IPS-15b (cell line): ENCODE results near the gene HPGD.

Source experiments
- H3K27me3 ChIP-seq: one replicate; pipeline ENCODE4 v1.6.1; 2013; ENCODE audit warnings: low read length; ENCODE audit not compliant: control insufficient read depth, insufficient read depth
- H3K36me3 ChIP-seq: one replicate; pipeline ENCODE4 v1.6.1; 2013; ENCODE audit warnings: low read length; ENCODE audit not compliant: control insufficient read depth, insufficient read depth
- H3K4me1 ChIP-seq: one replicate; pipeline ENCODE4 v1.6.1; 2013; ENCODE audit warnings: mild to moderate bottlenecking, low read length; ENCODE audit not compliant: control insufficient read depth, insufficient read depth
- H3K4me3 ChIP-seq: one replicate; pipeline ENCODE4 v1.5.1; 2013; ENCODE audit warnings: low read depth, low read length
- H3K9ac ChIP-seq: one replicate; pipeline ENCODE4 v1.6.1; 2013; ENCODE audit warnings: low read depth, mild to moderate bottlenecking, low read length
- H3K9me3 ChIP-seq: one replicate; pipeline ENCODE4 v1.6.1; 2013; ENCODE audit warnings: mild to moderate bottlenecking, low read length; ENCODE audit not compliant: control insufficient read depth, insufficient read depth

Gene HPGD

DNA sequence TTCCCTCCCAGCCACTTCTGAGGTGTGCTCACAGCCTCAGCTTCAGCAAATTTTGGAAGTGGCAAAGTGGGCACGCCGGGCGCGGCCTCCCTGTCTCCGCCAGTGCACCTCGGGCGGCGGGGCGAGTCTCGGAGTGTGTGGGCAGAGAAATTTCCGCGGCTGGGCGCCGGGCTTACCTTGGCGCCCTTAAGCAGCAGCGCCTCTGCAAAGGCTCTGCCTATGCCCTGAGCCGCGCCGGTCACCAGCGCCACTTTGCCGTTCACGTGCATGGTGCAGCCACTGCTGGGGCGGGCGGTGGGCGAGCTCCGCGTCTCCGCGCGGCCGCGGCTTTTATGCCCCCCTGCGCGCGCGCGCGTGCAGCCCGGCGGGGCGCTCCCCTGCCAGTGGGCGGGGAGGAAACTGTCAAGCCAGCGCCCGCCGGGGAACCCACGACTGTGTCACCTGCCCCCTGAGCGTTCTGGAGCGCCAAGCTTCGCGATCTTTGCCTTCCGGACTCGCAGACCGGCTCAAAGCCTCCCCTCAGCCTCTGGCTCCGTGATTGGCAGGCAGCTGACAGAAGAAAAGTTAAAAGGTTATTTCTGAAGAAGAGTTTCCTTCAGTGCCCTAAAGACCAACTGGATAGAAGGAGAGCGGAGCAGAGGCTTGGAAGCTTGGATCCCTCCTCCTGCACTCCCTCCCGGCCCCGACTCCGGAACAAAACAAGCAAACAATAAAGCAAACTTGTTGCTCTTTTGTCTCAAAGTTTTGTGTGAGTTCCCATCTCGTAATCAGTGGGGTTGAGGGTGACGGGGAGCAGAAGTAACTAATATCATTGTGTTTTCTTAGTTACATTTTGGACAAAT is at the start of gene HPGD:
Gene HPGD, minus strand, starts transcription at position 306 of the 842 bp plus-strand sequence. Its CDS starts 37 bp downstream, at position 269.
- Histone ChIP-seq H3K27me3 (peaks cover 23% of the 10 kb centered on the region), H3K9ac (peak within 1 kb of the TSS; percentile 0), H3K4me1 (peaks cover 3% of the 10 kb centered on the region), H3K9me3 (no peaks in the 10 kb centered on the region), H3K36me3 (no peaks in the 10 kb centered on the region), H3K4me3 (peak within 1 kb of the TSS; percentile 82)

DNA sequence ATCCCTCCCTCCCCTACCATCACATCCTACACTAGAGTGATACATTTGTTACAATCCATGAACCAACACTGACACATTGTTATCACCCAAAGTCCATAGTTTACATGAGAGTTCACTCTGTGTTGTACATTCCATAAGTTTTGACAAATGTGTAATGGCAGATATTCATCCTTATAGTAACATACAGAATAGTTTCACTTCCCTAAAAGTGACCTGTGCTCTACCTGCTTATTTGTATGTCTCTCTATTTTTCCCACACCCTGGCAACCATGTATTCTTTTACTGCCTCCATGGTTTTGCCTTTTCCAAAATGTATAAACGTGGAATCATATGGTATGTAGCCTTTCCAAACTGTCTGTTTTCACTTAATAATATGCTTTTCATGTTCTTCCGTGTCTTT is 42.2 kb upstream of the HPGD start:
- no peaks in the 10 kb centered on the region for H3K9me3 ChIP-seq
- H3K27me3 ChIP-seq: no peaks in the 10 kb centered on the region
- peaks cover 25% of the 10 kb centered on the region for H3K4me1 ChIP-seq
- no peak overlapping the region for H3K4me3 ChIP-seq
- no peaks in the 10 kb centered on the region for H3K36me3 ChIP-seq
- H3K9ac ChIP-seq: no peak overlapping the region

DNA sequence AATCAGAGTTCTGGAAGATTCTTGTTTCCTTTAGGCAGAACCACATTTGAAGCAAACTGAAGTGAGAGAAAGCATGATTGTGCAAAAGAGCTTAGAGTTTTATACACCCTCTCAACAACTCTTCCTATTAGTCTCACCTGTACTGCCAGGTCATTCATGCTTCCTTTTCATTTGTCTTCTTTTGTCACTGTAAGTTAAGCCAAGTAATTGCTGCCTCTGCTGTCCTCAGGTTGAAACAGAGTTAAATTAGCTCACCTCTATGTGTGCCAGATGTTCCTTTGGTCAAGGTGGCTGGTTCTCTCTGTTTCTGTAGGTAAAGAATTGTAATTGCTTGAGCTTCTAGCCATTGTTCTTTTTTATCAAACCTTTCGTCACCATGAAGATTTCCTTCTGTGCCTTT is 41.1 kb upstream of the HPGD start:
- Histone ChIP-seq H3K27me3 (no peaks in the 10 kb centered on the region), H3K9ac (no peak overlapping the region), H3K36me3 (no peaks in the 10 kb centered on the region), H3K4me1 (peaks cover 26% of the 10 kb centered on the region), H3K4me3 (no peak overlapping the region), H3K9me3 (no peaks in the 10 kb centered on the region)

DNA sequence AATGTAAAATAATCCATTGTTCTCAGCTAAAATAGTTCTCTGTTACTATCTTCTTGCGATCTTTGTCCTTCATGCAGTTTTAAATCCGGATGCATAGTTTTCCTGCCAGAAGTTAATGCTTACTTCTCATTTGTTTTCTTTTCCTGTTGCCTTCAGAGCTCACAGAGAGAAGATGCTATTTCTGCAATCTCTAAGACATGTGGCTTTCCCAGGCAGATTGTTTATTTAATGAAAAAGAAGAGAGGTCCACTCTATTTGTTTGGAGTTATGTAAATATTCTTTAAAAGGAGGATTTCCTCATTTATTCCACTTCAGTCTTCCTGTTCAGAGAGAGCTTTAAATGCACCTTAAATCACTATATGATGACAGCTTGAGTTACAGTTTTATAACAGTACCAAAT is 39.3 kb upstream of the HPGD start:
- Histone ChIP-seq H3K27me3 (no peaks in the 10 kb centered on the region), H3K9me3 (no peaks in the 10 kb centered on the region), H3K4me3 (no peak overlapping the region), H3K36me3 (no peaks in the 10 kb centered on the region), H3K4me1 (peaks cover 26% of the 10 kb centered on the region), H3K9ac (no peak overlapping the region)

DNA sequence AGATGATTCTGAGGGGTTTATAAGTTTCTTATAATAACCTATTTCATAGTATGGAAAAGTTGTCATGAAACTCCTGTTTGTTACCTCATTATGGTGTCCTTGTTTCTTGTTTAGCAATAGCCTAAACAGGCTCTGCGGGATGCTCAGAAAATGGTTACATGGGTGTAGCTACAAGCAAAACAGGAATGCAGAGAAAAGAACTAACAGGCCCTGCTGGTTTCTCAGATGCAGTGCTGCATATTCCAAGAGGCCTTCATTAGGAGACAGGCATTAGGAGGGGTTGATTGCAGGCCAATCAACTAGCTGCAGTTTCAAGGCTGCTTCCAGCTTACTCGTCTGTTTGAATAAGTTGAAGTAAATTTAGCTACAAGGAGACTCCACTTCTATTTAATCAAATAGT is 37.6 kb upstream of the HPGD start:
- Histone ChIP-seq H3K27me3 (no peaks in the 10 kb centered on the region), H3K4me3 (no peak overlapping the region), H3K4me1 (peaks cover 26% of the 10 kb centered on the region), H3K36me3 (no peaks in the 10 kb centered on the region), H3K9me3 (no peaks in the 10 kb centered on the region), H3K9ac (no peak overlapping the region)

DNA sequence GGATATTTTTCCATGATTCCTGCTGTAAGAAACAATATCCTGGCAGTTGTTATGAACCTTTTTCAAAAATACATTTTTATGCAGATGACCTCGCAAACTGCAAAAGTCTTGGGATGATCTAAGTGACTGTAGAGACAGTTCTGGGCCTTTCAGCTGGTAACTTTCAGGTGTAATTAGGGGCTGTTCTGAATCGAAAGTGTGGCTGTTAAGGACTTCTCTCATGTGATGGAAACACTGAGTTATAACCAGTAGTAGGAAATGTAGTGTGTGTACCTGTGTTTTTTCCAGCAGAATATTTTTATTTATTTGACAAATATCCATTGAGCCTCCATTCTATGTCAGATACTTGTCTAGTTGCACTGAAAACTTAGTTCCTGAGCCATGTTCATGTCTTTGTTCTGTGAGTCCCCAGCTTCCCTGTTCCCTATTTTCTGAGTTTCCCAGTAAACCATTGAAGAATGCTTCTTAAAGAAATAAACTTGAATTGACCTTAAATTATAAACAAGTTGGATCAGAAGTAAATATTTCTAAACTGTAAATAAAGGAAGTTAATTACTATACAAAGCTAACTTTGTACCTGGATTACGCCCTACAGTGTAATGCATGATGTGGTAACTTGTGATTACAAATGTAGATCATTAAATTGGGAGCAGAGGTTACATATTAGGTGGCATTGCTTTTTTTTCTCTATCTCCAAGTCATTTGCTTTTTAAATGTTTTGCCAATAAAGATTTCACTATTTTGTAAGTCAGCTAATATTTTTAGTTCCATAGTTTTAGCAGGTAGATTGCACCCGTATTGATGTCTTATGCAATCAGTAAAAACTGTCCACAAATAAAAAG is 33.7 kb upstream of the HPGD start:
- Histone ChIP-seq H3K9ac (no peak overlapping the region), H3K27me3 (no peaks in the 10 kb centered on the region), H3K4me3 (no peak overlapping the region), H3K4me1 (peaks cover 10% of the 10 kb centered on the region), H3K9me3 (peaks cover 7% of the 10 kb centered on the region), H3K36me3 (no peaks in the 10 kb centered on the region)

DNA sequence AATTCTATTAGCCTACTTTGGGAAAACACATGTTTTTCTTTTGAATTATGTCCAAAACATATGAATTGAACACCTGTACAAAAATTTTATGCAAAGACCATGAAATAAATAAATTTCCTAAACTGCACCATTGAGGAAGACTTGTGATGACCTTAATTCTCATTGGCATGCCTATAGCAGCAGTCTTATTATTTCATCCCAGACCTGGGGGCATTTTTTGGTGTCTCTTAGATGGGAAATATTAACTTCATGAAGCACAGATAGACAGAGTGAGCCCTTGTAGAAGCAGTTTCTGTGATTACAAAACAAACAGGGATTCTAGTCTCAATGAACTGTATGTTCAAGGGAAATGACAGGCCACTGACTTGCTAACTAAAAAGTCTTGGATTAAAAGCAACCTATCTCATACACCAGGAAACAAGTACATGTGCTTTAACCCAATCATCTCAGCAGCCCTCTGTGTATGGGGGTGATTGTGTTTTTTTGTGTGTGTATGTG is 32.0 kb upstream of the HPGD start:
- Histone ChIP-seq H3K4me1 (peaks cover 5% of the 10 kb centered on the region), H3K9me3 (peaks cover 7% of the 10 kb centered on the region), H3K27me3 (no peaks in the 10 kb centered on the region), H3K36me3 (no peaks in the 10 kb centered on the region), H3K4me3 (no peak overlapping the region), H3K9ac (no peak overlapping the region)

DNA sequence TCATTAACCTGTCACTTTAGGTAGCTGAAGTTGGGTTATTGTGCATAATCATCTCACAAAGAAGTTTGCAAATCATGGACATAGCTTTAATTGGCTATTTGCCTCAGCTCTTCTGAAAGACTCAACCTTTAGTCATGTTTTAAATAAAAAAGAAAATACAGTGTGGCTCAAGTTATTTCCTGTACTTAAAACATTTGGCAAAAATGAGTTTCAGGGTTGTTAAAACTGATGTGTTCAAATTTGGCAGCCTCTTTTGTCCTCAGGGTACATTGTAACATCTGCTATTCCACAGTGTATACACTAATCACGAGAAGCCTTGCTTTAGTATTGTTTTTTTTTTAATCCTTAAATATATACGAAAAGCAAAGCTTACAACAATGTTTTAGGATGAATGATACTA is 31.5 kb upstream of the HPGD start:
- no peaks in the 10 kb centered on the region for H3K27me3 ChIP-seq
- peaks cover 5% of the 10 kb centered on the region for H3K4me1 ChIP-seq
- no peak overlapping the region for H3K4me3 ChIP-seq
- H3K36me3 ChIP-seq: no peaks in the 10 kb centered on the region
- H3K9ac ChIP-seq: no peak overlapping the region
- peaks cover 7% of the 10 kb centered on the region for H3K9me3 ChIP-seq

DNA sequence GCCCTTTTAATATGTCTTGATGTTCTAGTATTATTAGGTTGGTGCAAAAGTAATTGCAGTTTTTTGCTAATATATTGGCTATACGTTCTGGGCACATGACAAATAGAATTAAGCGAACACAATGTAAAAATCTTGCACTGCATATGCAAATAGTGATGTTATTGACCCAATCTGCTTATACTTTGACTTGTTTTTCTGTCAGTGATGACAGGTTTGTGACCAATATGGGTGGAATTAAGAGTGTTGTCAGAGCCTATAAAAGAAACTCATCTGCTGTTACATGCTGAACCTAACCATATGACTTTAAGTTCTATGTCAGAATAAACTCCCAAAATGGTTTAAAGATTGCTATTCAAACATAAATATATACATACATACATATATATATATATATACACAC is 30.7 kb upstream of the HPGD start:
- Histone ChIP-seq H3K27me3 (no peaks in the 10 kb centered on the region), H3K9ac (no peak overlapping the region), H3K9me3 (peaks cover 7% of the 10 kb centered on the region), H3K36me3 (no peaks in the 10 kb centered on the region), H3K4me3 (no peak overlapping the region), H3K4me1 (peaks cover 5% of the 10 kb centered on the region)

DNA sequence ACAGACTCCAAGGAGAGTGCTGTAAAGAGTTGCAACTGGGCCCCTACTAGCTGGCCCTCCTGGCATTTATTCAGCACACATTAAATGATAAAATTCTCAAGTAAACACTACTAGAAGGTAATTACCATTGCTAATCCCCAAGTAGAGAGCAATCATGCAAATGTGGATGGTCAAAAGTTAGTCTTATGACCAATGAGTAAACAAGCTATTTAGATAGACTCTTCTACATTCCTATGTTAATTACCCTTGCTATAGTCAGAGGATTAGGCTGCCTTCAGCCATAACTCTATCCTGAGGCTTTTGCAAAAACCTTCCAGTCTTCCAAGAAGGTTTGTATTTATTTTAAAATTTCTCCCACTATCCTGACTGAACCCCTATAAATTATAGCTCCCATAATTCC is 28.3 kb upstream of the HPGD start:
- H3K9me3 ChIP-seq: peaks cover 11% of the 10 kb centered on the region
- no peaks in the 10 kb centered on the region for H3K36me3 ChIP-seq
- H3K9ac ChIP-seq: no peak overlapping the region
- H3K27me3 ChIP-seq: no peaks in the 10 kb centered on the region
- H3K4me1 ChIP-seq: peaks cover 5% of the 10 kb centered on the region
- no peak overlapping the region for H3K4me3 ChIP-seq

DNA sequence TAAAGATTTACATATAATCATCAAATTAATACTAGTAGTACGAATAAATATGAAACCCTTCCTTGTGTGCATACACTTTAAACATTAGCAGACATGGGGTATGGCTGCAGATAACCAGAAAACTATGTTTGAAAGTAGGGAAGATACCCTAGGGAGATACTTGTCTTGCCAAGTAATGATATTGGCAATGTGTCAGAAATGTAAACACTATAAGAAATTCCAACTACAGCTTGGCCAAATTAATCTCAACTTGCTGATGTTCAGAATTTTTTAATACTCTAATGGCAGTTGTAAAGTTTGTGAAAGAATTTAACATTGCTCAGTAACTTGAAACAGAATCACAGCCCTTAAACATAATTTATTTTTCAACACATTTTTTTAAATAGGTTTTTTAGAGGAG is 27.4 kb upstream of the HPGD start:
- H3K9me3 ChIP-seq: peaks cover 11% of the 10 kb centered on the region
- H3K27me3 ChIP-seq: no peaks in the 10 kb centered on the region
- no peak overlapping the region for H3K4me3 ChIP-seq
- no peaks in the 10 kb centered on the region for H3K36me3 ChIP-seq
- H3K4me1 ChIP-seq: peaks cover 5% of the 10 kb centered on the region
- no peak overlapping the region for H3K9ac ChIP-seq
